Measurements from ENCODE around the gene AHDC1. TPM values are rescaled to one million over a fixed set of nuclear protein-coding genes. Genes with fewer than 3 reads are reported as not detected.

AHDC1 gene
- polyA plus RNA-seq, 1 experiment = 3.0 TPM

- CTCF ChIA-PET = interaction anchor here (0.6 to 10.7 kb wide), 7 partner anchors 26 to 1739 kb away, joined by 3 to 180 read pairs (median 4); no protein-coding TSS in a partner anchor
- no peaks in the 10 kb centered on the region; the same call in 1 of the 2 replicates for H3K9me3 ChIP-seq (ENCODE audit: control insufficient read depth, insufficient read depth, low read length)
- no peaks in the 10 kb centered on the region for H3K27me3 ChIP-seq (ENCODE audit: control insufficient read depth, insufficient read depth, low read length)
- POLR2A ChIA-PET = interaction anchor here (0.6 to 1.2 kb wide), 2 partner anchors 26 to 156 kb away, joined by 3 to 8 read pairs; no protein-coding TSS in a partner anchor
- DNase-seq (ENCODE audit: low read depth, low spot score) = no peak
- no peak for TF ChIP-seq CTCF (IDR thresholded peaks at IDR 0.05; ENCODE audit: low read depth, low read length)
- H3K27ac ChIP-seq (ENCODE audit: low read depth, low read length) = no peak overlapping the region
- peak overlapping the region; percentile 88 for H3K4me3 ChIP-seq (ENCODE audit: low read depth, low read length)
Measured at GRCh38 chr1:27600498-27601175, 3.3 kb downstream of the AHDC1 start.

GRCh38 chr1:27599605-27600497, 4.1 kb downstream of the AHDC1 start:
- Histone ChIP-seq H3K4me3 (ENCODE audit: low read depth, low read length) (peak overlapping the region; percentile 34), H3K27ac (ENCODE audit: low read depth, low read length) (no peak overlapping the region), H3K27me3 (ENCODE audit: control insufficient read depth, insufficient read depth, low read length) (no peaks in the 10 kb centered on the region), H3K9me3 (ENCODE audit: control insufficient read depth, insufficient read depth, low read length) (no peaks in the 10 kb centered on the region; the same call in 1 of the 2 replicates)
- ChIA-PET POLR2A (interaction anchor here (0.9 to 1.1 kb wide), 3 partner anchors 24 to 67 kb away, joined by 3 to 4 read pairs (median 3); no protein-coding TSS in a partner anchor), CTCF (interaction anchor here (0.6 to 10.7 kb wide), 6 partner anchors 24 to 1740 kb away, joined by 3 to 180 read pairs (median 4); no protein-coding TSS in a partner anchor)
- DNase-seq (ENCODE audit: low read depth, low spot score) = no peak
- no peak for TF ChIP-seq CTCF (IDR thresholded peaks at IDR 0.05; ENCODE audit: low read depth, low read length)

GRCh38 chr1:27598902-27599528, 4.9 kb downstream of the AHDC1 start:
- peak overlapping the region; percentile 34 for H3K4me3 ChIP-seq (ENCODE audit: low read depth, low read length)
- no peaks in the 10 kb centered on the region for H3K27me3 ChIP-seq (ENCODE audit: control insufficient read depth, insufficient read depth, low read length)
- no peak for TF ChIP-seq CTCF (IDR thresholded peaks at IDR 0.05; ENCODE audit: low read depth, low read length)
- DNase-seq (ENCODE audit: low read depth, low spot score) = no peak
- CTCF ChIA-PET = interaction anchor here (1.3 to 10.7 kb wide), 2 partner anchors 23 to 43 kb away, joined by 3 to 180 read pairs; no protein-coding TSS in a partner anchor
- POLR2A ChIA-PET = interaction anchor here (0.6 to 1.1 kb wide), 4 partner anchors 23 to 313 kb away, joined by 3 to 8 read pairs (median 4); no protein-coding TSS in a partner anchor
- no peaks in the 10 kb centered on the region; the same call in 1 of the 2 replicates for H3K9me3 ChIP-seq (ENCODE audit: control insufficient read depth, insufficient read depth, low read length)
- peak overlapping the region; percentile 2 for H3K27ac ChIP-seq (ENCODE audit: low read depth, low read length)

GRCh38 chr1:27598295-27598687, 5.7 kb downstream of the AHDC1 start:
- TF ChIP-seq CTCF (IDR thresholded peaks at IDR 0.05; ENCODE audit: low read depth, low read length) = no peak
- Histone ChIP-seq H3K9me3 (ENCODE audit: control insufficient read depth, insufficient read depth, low read length) (no peaks in the 10 kb centered on the region), H3K27me3 (ENCODE audit: control insufficient read depth, insufficient read depth, low read length) (no peaks in the 10 kb centered on the region), H3K27ac (ENCODE audit: low read depth, low read length) (peak overlapping the region; percentile 2), H3K4me3 (ENCODE audit: low read depth, low read length) (0 out of 2 replicates have a peak overlapping the region, but pooled peaks have one; percentile 7)
- CTCF ChIA-PET = interaction anchor here (1.3 to 10.7 kb wide), 2 partner anchors 23 to 42 kb away, joined by 3 to 180 read pairs; no protein-coding TSS in a partner anchor
- no peak for DNase-seq (ENCODE audit: low read depth, low spot score)
- POLR2A ChIA-PET = no interaction called here
